Prostate gland (tissue), 2 donors: ENCODE data around the gene ATP5ME.

ENCODE experiments used
- POLR2A ChIP-seq: fragments of 450-650 bp; IDR thresholded peaks from one replicate; pipeline ENCODE4 v1.6.1; 2016; ENCODE audit warnings: antibody characterized with exemption, mild to moderate bottlenecking
- TF ChIP-seq, protein P1 (sequence below), 4 experiments: fragments of 200-600 bp in 2 of 4; fragments of 450-650 bp in 2 of 4; sonication (generic) in 2 of 4; IDR thresholded peaks; 1 replicate in 3 of 4; 2 replicates in 1 of 4; pipeline ENCODE4 v1.5.1; 2016 to 2019; ENCODE audit warnings: antibody characterized with exemption in 4 of 4, mild to moderate bottlenecking in 2 of 4, moderate library complexity in 2 of 4

DNA sequence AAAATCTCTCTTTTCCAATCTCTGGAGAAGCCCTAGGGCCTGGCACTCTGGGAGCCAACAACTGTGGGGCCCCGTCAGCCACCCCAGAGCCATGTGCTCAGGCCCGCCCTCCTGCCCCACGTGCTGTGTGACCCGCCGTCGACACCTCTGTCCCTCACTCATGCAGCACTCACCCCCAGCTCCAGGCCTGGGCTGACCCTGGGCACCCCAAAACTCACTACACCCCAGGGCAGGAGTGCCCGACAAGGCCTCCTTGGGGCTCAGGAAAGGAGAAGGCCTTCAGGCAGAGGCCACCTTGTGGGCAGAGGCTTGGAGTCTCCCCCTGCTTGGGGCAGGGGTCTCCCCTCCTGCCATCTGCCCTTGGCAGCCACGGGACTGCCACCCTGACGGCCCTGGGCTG lies 6.0 kb upstream of the ATP5ME start:
- TF ChIP-seq POLR2A = no peak
- TF ChIP-seq, protein P1, sequence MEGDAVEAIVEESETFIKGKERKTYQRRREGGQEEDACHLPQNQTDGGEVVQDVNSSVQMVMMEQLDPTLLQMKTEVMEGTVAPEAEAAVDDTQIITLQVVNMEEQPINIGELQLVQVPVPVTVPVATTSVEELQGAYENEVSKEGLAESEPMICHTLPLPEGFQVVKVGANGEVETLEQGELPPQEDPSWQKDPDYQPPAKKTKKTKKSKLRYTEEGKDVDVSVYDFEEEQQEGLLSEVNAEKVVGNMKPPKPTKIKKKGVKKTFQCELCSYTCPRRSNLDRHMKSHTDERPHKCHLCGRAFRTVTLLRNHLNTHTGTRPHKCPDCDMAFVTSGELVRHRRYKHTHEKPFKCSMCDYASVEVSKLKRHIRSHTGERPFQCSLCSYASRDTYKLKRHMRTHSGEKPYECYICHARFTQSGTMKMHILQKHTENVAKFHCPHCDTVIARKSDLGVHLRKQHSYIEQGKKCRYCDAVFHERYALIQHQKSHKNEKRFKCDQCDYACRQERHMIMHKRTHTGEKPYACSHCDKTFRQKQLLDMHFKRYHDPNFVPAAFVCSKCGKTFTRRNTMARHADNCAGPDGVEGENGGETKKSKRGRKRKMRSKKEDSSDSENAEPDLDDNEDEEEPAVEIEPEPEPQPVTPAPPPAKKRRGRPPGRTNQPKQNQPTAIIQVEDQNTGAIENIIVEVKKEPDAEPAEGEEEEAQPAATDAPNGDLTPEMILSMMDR (IDR thresholded peaks at IDR 0.05) = no peak
